ENCODE data around the gene TRIM17. TPM values are rescaled to one million over a fixed set of nuclear protein-coding genes. Genes with fewer than 3 reads are reported as not detected.
A peak's percentile ranks its signal among the peaks of the same experiment; 100 is the strongest.
"Not testable (repeated sequence)": the region's sequence is repeated elsewhere in the genome, so short reads cannot be mapped to it uniquely, and the experiment has no call there.

Gene TRIM17
- total RNA-seq, 1 experiment from 2014 or later = 0.54 TPM

DNA sequence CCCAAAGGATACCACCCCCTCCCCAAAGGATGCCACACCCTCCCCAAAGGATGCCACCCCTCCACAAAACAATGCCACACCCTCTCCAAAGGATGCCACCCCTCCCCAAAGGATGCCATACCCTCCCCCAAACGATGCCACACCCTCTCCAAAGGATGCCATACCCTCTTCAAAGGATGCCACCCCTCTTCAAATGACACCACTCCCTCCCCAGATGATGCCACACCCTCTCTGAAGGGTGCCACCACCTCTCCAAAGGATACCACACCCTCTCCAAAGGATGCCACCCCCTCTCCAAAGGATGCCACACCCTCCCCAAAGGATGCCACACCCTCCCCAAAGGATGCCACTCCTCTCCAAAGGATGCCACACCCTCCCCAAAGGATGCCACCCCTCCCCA is 21.6 kb upstream of the TRIM17 start:
- BruUV-seq (replicated peaks) = no TSS peak
- TF ChIP-seq EZH2 (IDR thresholded peaks at IDR 0.05; ENCODE audit: borderline replicate concordance, low read depth, low read length, poor library complexity, severe bottlenecking) = no peak
- TF ChIP-seq, protein P1, sequence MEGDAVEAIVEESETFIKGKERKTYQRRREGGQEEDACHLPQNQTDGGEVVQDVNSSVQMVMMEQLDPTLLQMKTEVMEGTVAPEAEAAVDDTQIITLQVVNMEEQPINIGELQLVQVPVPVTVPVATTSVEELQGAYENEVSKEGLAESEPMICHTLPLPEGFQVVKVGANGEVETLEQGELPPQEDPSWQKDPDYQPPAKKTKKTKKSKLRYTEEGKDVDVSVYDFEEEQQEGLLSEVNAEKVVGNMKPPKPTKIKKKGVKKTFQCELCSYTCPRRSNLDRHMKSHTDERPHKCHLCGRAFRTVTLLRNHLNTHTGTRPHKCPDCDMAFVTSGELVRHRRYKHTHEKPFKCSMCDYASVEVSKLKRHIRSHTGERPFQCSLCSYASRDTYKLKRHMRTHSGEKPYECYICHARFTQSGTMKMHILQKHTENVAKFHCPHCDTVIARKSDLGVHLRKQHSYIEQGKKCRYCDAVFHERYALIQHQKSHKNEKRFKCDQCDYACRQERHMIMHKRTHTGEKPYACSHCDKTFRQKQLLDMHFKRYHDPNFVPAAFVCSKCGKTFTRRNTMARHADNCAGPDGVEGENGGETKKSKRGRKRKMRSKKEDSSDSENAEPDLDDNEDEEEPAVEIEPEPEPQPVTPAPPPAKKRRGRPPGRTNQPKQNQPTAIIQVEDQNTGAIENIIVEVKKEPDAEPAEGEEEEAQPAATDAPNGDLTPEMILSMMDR (conservative IDR thresholded peaks at IDR 0.05; ENCODE audit: low read depth, low read length) = no peak
- POLR2A ChIA-PET (ENCODE audit: low non-redundant PET) = no interaction called here
- CTCF ChIA-PET = no interaction called here
- Histone ChIP-seq H3K27ac (ENCODE audit: low read depth, low read length, poor library complexity, severe bottlenecking) (no peak overlapping the region), H3K36me3 (ENCODE audit: insufficient read depth, low read length, poor library complexity, severe bottlenecking) (no peaks in the 10 kb centered on the region), H3K4me3 (ENCODE audit: low read depth, low read length, poor library complexity, severe bottlenecking) (no peak overlapping the region), H3K4me1 (ENCODE audit: insufficient read depth, low read length, poor library complexity, severe bottlenecking) (no peaks in the 10 kb centered on the region), H3K27me3 (replicated peaks; ENCODE audit: insufficient read depth, low read depth, low read length, poor library complexity) (peaks cover 14% of the 10 kb centered on the region), H3K9me3 (ENCODE audit: low read depth, low read length, poor library complexity, severe bottlenecking) (no peaks in the 10 kb centered on the region)
- intact Hi-C loops (cut with micrococcal nuclease; ENCODE audit: unreplicated experiment) = no loop called here
- DNase-seq (ENCODE audit: low spot score) = no peak

DNA sequence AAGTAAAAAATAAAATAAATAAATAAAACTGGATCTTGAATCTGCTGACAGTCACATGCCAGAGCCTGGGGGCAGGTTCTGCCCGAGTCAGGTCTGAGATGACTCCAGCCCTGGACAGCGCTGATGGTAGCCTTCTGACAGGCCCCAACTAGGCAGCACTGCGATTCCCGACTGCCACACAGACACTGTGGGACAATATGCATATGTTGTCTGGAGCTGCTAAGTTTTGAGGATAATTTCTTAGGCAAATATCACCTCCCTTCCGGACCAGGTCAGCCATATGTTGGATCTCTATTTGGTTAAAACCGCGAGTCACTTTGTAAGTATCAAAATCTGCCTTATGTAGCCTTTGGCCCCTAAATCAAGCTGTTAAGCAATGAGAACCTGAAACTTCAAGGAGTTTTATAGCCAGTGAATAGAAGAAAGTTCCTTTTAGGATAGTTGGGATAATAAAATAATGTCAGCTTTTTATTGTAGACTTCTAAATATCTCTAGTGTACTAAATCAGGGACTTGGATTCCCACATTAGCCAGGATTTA is 20.8 kb upstream of the TRIM17 start:
- CTCF ChIA-PET = no interaction called here
- BruUV-seq (replicated peaks) = no TSS peak
- POLR2A ChIA-PET (ENCODE audit: low non-redundant PET) = no interaction called here
- H3K27ac ChIP-seq (ENCODE audit: low read depth, low read length, poor library complexity, severe bottlenecking) = no peak overlapping the region
- peaks cover 14% of the 10 kb centered on the region for H3K27me3 ChIP-seq (replicated peaks; ENCODE audit: insufficient read depth, low read depth, low read length, poor library complexity)
- intact Hi-C loops (cut with micrococcal nuclease; ENCODE audit: unreplicated experiment) = no loop called here
- no peaks in the 10 kb centered on the region for H3K4me1 ChIP-seq (ENCODE audit: insufficient read depth, low read length, poor library complexity, severe bottlenecking)
- no peaks in the 10 kb centered on the region for H3K9me3 ChIP-seq (ENCODE audit: low read depth, low read length, poor library complexity, severe bottlenecking)
- no peak for DNase-seq (ENCODE audit: low spot score)
- TF ChIP-seq EZH2 (IDR thresholded peaks at IDR 0.05; ENCODE audit: borderline replicate concordance, low read depth, low read length, poor library complexity, severe bottlenecking) = no peak
- TF ChIP-seq, protein P1 (conservative IDR thresholded peaks at IDR 0.05; ENCODE audit: low read depth, low read length) = no peak
- H3K4me3 ChIP-seq (ENCODE audit: low read depth, low read length, poor library complexity, severe bottlenecking) = no peak overlapping the region
- no peaks in the 10 kb centered on the region for H3K36me3 ChIP-seq (ENCODE audit: insufficient read depth, low read length, poor library complexity, severe bottlenecking)

DNA sequence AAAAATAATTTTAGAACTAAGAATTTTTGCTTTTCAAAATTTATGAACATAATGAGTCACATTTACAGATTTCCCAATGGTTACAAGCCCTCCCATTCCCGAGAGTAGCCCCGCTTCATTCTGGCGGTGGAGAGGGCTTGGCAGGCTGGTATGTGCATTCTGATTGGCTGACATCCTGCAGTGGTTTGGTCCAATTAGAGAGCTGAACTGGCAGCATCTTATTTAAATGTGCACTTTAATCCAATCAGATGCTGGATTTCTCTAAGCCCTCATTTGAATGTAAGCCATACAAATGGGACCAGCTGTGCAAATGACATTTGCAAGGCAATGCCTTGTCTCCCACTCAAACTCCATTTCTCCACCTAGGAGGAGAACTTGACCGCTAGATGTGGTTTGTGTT is 18.0 kb upstream of the TRIM17 start:
- peak; percentile 42 for DNase-seq (ENCODE audit: low spot score)
- Histone ChIP-seq H3K27ac (ENCODE audit: low read depth, low read length, poor library complexity, severe bottlenecking) (no peak overlapping the region), H3K4me3 (ENCODE audit: low read depth, low read length, poor library complexity, severe bottlenecking) (no peak overlapping the region), H3K27me3 (replicated peaks; ENCODE audit: insufficient read depth, low read depth, low read length, poor library complexity) (peaks cover 7% of the 10 kb centered on the region), H3K9me3 (ENCODE audit: low read depth, low read length, poor library complexity, severe bottlenecking) (no peaks in the 10 kb centered on the region), H3K36me3 (ENCODE audit: insufficient read depth, low read length, poor library complexity, severe bottlenecking) (no peaks in the 10 kb centered on the region), H3K4me1 (ENCODE audit: insufficient read depth, low read length, poor library complexity, severe bottlenecking) (no peaks in the 10 kb centered on the region)
- BruUV-seq (replicated peaks) = no TSS peak
- intact Hi-C loops (cut with micrococcal nuclease; ENCODE audit: unreplicated experiment) = no loop called here
- CTCF ChIA-PET = no interaction called here
- TF ChIP-seq EZH2 (IDR thresholded peaks at IDR 0.05; ENCODE audit: borderline replicate concordance, low read depth, low read length, poor library complexity, severe bottlenecking) = no peak
- TF ChIP-seq, protein P1 (conservative IDR thresholded peaks at IDR 0.05; ENCODE audit: low read depth, low read length) = no peak
- POLR2A ChIA-PET (ENCODE audit: low non-redundant PET) = no interaction called here

DNA sequence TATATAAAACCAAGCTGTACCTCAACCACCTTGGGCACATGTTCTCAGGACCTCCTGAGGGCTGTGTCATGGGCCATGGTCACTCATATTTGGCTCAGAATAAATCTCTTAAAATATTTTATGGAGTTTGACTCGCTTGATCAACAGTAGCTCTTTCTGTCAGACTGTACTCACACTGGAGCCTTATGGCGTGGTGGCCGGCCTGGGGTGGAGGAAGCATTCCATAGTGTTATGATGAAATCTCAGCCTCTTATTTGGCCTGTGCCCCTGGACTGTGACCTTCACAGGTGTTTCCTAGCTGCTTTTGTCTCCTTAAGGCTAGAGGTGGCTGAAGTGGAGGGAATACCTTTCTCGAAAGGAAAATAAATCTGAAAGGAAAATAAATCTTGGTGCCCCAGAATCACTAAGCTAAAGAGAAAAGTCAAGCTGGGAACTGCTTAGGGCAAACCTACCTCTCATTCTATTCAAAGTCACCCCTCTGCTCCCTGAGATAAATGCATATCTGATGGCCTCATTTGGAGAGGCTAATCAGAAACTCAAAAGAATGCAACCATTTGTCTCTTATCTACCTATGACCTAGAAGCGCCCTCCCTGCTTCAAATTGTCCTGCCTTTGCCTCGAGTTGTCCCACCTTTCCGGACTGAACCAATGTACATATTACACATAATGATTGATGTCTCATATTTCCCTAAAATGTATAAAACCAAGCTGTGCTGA is 16.8 kb upstream of the TRIM17 start:
- H3K27me3 ChIP-seq (replicated peaks; ENCODE audit: insufficient read depth, low read depth, low read length, poor library complexity); intact Hi-C loops (cut with micrococcal nuclease; ENCODE audit: unreplicated experiment); CTCF ChIA-PET; H3K27ac ChIP-seq (ENCODE audit: low read depth, low read length, poor library complexity, severe bottlenecking); BruUV-seq (replicated peaks); H3K4me1 ChIP-seq (ENCODE audit: insufficient read depth, low read length, poor library complexity, severe bottlenecking); H3K9me3 ChIP-seq (ENCODE audit: low read depth, low read length, poor library complexity, severe bottlenecking); DNase-seq (ENCODE audit: low spot score); H3K4me3 ChIP-seq (ENCODE audit: low read depth, low read length, poor library complexity, severe bottlenecking); POLR2A ChIA-PET (ENCODE audit: low non-redundant PET); H3K36me3 ChIP-seq (ENCODE audit: insufficient read depth, low read length, poor library complexity, severe bottlenecking): not testable (repeated sequence)
